Measurements from ENCODE around the gene ANKK1.

The ANKK1 gene

DNA sequence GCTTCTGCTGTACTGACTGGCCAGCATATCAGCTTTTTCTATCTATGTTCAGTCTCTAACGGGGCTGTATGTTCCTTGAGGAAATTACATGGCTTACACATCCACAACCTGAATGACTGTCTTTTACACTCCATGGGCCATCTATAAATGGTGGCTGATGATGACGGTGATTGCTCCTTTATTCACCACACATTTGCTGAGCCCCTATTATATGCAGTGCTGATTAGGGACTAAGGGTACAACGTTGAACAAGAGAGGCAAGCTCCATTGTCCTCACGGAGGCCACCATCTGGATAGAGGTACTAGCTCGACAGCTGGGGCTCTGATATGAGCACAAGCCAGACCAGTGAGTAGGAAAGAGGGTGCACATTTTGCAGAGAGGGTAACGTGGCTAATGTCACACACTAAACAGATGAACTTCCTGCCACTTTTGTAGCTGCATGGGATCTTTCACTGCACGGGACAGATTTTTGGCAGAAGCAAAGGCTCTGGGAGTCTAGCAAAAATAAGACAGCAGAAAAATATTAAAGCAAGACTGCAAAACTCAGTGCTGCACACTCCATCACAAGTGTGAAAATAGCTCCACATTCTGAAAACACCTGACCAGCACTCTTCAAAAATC lies 57.0 kb downstream of the ANKK1 start:
- Histone ChIP-seq H3K9me3 (ENCODE audit: control insufficient read depth in 1 of 2, low read length in 2 of 2) (no peaks in the 10 kb centered on the region), H3K36me3 (ENCODE audit: control insufficient read depth in 1 of 2, insufficient read depth in 2 of 2, low read length in 2 of 2) (no peaks in the 10 kb centered on the region), H3K27ac (ENCODE audit: low read length) (no peak overlapping the region), H3K4me3 (ENCODE audit: low read depth in 1 of 2, low read length in 2 of 2) (no peak overlapping the region), H3K4me1 (ENCODE audit: control insufficient read depth in 1 of 2, insufficient read depth in 2 of 2, low read length in 2 of 2) (no peaks in the 10 kb centered on the region), H3K27me3 (ENCODE audit: low read depth, low read length) (no peaks in the 10 kb centered on the region)

- Histone ChIP-seq H3K27me3 (ENCODE audit: low read depth, low read length) (no peaks in the 10 kb centered on the region), H3K9me3 (ENCODE audit: control insufficient read depth in 1 of 2, low read length in 2 of 2) (no peaks in the 10 kb centered on the region), H3K27ac (ENCODE audit: low read length) (no peak overlapping the region), H3K4me1 (ENCODE audit: control insufficient read depth in 1 of 2, insufficient read depth in 2 of 2, low read length in 2 of 2) (no peaks in the 10 kb centered on the region), H3K36me3 (ENCODE audit: control insufficient read depth in 1 of 2, insufficient read depth in 2 of 2, low read length in 2 of 2) (no peaks in the 10 kb centered on the region), H3K4me3 (ENCODE audit: low read depth in 1 of 2, low read length in 2 of 2) (no peak overlapping the region)
Measured at GRCh38 chr11:113446112-113446511, 58.5 kb downstream of the ANKK1 start.

DNA sequence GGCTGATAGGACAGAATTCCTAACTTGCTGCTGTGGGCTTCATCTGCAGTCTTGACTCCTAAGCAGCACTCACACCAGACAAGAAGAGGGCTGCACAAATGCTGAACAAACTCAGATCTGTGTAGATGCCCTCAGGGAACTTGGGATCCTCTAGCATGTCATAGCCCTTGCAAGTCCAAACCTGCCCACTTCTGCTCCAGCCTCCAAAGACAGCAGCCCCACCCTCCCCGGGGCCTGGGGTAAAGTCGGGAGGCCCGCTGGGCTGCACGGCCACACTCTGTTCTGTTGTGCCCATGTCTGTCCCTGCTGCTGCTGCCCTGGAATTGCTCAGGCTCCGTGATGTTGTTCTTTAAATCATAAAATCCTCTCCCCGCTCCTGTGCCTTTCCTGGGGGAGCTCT lies 59.4 kb downstream of the ANKK1 start:
- Histone ChIP-seq H3K36me3 (ENCODE audit: control insufficient read depth in 1 of 2, insufficient read depth in 2 of 2, low read length in 2 of 2) (no peaks in the 10 kb centered on the region), H3K27me3 (ENCODE audit: low read depth, low read length) (no peaks in the 10 kb centered on the region), H3K4me1 (ENCODE audit: control insufficient read depth in 1 of 2, insufficient read depth in 2 of 2, low read length in 2 of 2) (no peaks in the 10 kb centered on the region), H3K27ac (ENCODE audit: low read length) (no peak overlapping the region), H3K9me3 (ENCODE audit: control insufficient read depth in 1 of 2, low read length in 2 of 2) (no peaks in the 10 kb centered on the region), H3K4me3 (ENCODE audit: low read depth in 1 of 2, low read length in 2 of 2) (no peak overlapping the region)

- no peak overlapping the region for H3K27ac ChIP-seq (ENCODE audit: low read length)
- H3K36me3 ChIP-seq (ENCODE audit: control insufficient read depth in 1 of 2, insufficient read depth in 2 of 2, low read length in 2 of 2), result no peaks in the 10 kb centered on the region
- H3K9me3 ChIP-seq (ENCODE audit: control insufficient read depth in 1 of 2, low read length in 2 of 2), result no peaks in the 10 kb centered on the region
- H3K4me1 ChIP-seq (ENCODE audit: control insufficient read depth in 1 of 2, insufficient read depth in 2 of 2, low read length in 2 of 2), result no peaks in the 10 kb centered on the region
- H3K27me3 ChIP-seq (ENCODE audit: low read depth, low read length), result no peaks in the 10 kb centered on the region
- H3K4me3 ChIP-seq (ENCODE audit: low read depth in 1 of 2, low read length in 2 of 2), result no peak overlapping the region
Measured at GRCh38 chr11:113447621-113448315, 60.2 kb downstream of the ANKK1 start.

- no peaks in the 10 kb centered on the region for H3K9me3 ChIP-seq (ENCODE audit: control insufficient read depth in 1 of 2, low read length in 2 of 2)
- H3K4me3 ChIP-seq (ENCODE audit: low read depth in 1 of 2, low read length in 2 of 2), result no peak overlapping the region
- H3K36me3 ChIP-seq (ENCODE audit: control insufficient read depth in 1 of 2, insufficient read depth in 2 of 2, low read length in 2 of 2), result no peaks in the 10 kb centered on the region
- no peak overlapping the region for H3K27ac ChIP-seq (ENCODE audit: low read length)
- no peaks in the 10 kb centered on the region for H3K4me1 ChIP-seq (ENCODE audit: control insufficient read depth in 1 of 2, insufficient read depth in 2 of 2, low read length in 2 of 2)
- H3K27me3 ChIP-seq (ENCODE audit: low read depth, low read length), result no peaks in the 10 kb centered on the region
Measured at GRCh38 chr11:113448316-113448677, 60.7 kb downstream of the ANKK1 start.

- H3K27me3 ChIP-seq (ENCODE audit: low read depth, low read length), result no peaks in the 10 kb centered on the region
- H3K4me1 ChIP-seq (ENCODE audit: control insufficient read depth in 1 of 2, insufficient read depth in 2 of 2, low read length in 2 of 2), result no peaks in the 10 kb centered on the region
- no peak overlapping the region for H3K4me3 ChIP-seq (ENCODE audit: low read depth in 1 of 2, low read length in 2 of 2)
- no peak overlapping the region for H3K27ac ChIP-seq (ENCODE audit: low read length)
- no peaks in the 10 kb centered on the region for H3K36me3 ChIP-seq (ENCODE audit: control insufficient read depth in 1 of 2, insufficient read depth in 2 of 2, low read length in 2 of 2)
- H3K9me3 ChIP-seq (ENCODE audit: control insufficient read depth in 1 of 2, low read length in 2 of 2), result no peaks in the 10 kb centered on the region
Measured at GRCh38 chr11:113449743-113450142, 62.2 kb downstream of the ANKK1 start.
